OCI-M2 (cell line): ENCODE measurements around the gene DPH5.

ENCODE experiments used
- DNase-seq: peaks from one replicate; lab custom pipeline; 2025; ENCODE audit not compliant: unreplicated experiment; lab: John Stamatoyannopoulos, UW

Gene DPH5

DNA sequence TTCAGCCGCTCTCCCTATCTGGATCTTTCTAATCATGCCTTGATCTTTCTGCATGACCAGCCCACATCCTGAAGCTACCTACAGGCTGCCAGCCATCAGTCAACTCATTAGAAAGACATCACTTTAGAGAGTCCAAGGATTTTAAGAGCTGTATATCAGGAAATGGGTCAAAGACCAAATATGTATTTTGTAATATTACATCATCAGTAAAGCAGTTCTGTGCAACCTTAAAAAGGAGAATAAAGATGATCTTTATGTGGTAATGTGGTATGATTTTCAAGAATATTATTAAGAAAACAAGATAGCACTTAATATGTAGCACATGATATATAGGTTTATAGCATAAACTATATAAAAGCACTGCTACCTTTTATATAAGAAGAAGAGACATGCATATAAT lies 82.1 kb downstream of the DPH5 start:
- no peak for DNase-seq

DNA sequence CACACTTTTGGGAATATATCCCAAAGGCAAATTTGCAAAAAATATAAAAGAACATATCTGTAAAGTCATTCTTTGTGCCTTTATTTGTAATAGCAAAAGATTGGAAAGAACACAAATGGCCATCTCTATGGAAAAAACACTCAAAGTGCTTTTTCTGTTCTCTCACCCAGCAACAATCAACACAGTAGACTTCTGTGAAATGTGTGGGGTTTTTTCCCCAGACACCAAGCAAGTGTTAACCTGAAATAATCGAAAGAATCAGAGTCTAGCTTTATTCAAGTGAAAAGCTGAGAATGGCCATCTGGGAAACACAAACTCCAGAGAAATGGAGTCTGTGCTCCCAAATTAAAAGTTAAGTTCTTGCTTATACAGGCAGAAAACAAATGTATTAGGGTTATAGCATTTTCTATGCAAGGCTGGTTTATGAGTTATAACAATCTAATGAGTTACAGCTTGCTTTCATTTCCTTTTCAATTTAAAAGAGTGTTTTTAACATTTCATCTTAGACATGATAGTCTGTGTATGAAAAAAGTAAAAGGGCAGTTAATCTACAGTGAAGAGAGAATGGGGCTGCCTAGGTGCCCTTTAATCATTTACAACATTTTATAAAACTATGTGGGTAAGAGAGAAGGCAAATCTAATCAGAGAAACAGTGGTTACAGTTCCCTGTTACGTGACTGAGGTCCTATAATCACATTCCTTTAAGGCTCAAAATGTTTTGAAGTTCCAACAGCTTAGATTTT lies 83.1 kb downstream of the DPH5 start:
- no peak for DNase-seq

DNA sequence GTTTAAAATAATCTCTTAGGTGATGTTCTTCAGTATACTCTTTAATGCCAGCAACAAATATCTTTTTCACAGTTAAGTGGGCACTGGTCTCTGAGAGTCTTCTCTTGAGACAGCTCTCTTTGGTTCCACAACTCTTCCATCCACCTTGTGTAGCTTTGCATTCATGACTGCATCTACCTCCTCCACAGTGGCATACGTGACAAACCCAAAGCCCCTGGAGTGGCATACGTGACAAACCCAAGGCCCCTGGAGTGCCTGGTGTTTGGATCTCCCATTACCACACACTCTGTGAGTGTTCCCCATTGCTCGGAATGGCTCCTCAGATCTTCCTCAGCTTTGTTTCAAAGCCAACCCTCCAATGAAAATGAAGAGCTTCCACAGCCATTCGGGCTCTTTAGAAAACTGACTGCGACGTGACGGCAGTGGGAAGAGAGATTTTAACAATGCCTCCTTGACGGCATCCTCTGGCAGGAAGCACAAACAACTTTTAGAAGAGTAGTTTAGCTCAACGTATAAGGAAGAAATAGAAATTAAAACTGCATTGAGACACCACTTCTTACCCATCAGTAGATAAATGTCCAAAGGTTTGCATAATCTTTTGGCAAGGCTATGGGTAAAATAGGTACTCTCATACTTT lies 83.9 kb downstream of the DPH5 start:
- no peak for DNase-seq

GRCh38 chr1:100941098-100941527 lies 84.5 kb downstream of the DPH5 start:
- no peak for DNase-seq
